ENCODE measurements around the gene GNB4. TPM values are rescaled to one million over a fixed set of nuclear protein-coding genes. Genes with fewer than 3 reads are reported as not detected.

GNB4 gene
- total and polyA plus RNA-seq, 8 donors, result 0.97 to 14.3 (median 1.6) TPM

DNA sequence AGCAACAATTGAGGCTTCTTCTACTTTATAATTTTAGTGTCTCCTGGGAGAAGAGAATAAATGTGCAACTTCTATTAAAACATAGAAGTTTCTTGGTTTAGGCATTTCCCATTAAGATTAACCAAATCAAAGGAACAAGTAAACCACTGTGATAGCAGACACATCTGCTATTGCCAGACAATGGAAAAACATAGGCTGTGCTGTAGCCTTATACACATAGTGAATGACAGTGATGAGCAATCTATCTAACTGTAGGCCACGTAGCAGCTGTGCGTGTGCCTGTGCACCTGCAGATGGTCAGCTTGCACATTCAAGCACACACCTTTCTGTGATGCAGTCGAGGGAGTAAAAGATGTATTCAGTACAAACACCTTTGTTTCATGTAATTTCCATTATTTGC, 32.7 kb downstream of the GNB4 start:
- 75 to 77% methylated on average over 3 of the region's 3 CpGs for WGBS, 2 donors
- no peaks in the 10 kb centered on the region for H3K36me3 ChIP-seq
- H3K9me3 ChIP-seq, result no peaks in the 10 kb centered on the region
- H3K4me1 ChIP-seq, result no peaks in the 10 kb centered on the region
- no peak for ATAC-seq
- no peak for DNase-seq
- intact Hi-C loops (cut with DNase I), result no loop called here
- H3K27ac ChIP-seq, result no peak overlapping the region
- H3K4me3 ChIP-seq, result no peak overlapping the region
- H3K27me3 ChIP-seq, result no peaks in the 10 kb centered on the region
- FAIRE-seq, result no peak
- TF ChIP-seq, protein P1, sequence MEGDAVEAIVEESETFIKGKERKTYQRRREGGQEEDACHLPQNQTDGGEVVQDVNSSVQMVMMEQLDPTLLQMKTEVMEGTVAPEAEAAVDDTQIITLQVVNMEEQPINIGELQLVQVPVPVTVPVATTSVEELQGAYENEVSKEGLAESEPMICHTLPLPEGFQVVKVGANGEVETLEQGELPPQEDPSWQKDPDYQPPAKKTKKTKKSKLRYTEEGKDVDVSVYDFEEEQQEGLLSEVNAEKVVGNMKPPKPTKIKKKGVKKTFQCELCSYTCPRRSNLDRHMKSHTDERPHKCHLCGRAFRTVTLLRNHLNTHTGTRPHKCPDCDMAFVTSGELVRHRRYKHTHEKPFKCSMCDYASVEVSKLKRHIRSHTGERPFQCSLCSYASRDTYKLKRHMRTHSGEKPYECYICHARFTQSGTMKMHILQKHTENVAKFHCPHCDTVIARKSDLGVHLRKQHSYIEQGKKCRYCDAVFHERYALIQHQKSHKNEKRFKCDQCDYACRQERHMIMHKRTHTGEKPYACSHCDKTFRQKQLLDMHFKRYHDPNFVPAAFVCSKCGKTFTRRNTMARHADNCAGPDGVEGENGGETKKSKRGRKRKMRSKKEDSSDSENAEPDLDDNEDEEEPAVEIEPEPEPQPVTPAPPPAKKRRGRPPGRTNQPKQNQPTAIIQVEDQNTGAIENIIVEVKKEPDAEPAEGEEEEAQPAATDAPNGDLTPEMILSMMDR (IDR thresholded peaks at IDR 0.05), result no peak

DNA sequence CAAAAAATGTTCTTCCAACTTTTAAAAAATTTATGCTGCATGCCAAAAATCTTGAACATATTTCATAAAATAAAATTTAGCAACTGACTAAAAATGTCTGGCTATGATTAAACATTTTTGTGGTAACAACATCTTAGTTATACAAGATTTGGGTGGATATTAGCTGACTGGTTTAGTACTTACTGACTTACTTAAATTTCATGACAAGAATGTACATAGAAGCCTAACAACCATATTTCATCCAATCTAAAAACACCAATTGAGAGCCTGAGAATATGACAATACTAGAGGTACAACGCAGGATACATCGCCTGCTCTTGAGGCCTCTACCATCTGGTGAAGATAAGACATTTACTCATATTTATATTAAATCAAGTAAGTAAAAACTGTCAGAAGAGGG, 34.6 kb downstream of the GNB4 start:
- no peaks in the 10 kb centered on the region for H3K9me3 ChIP-seq

DNA sequence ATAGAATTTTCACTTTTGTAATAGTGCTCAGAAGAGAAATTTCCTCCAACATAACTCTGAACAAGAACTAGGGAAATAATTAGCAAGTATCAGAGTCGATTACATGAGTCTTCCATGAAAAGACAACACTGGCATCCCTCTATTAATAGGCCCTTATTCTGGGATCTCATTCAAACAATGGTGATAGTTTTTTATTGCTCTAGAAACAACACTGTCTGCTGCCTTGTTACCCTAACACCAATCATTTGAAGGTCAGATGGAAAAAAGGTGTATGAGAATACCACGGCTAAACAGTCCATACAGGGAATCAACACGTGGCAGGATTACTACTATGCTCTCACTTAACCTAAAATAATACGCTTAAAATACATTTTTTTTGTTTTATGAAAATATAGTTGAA, 35.9 kb downstream of the GNB4 start:
- Histone ChIP-seq H3K36me3 (no peaks in the 10 kb centered on the region), H3K27ac (no peak overlapping the region), H3K4me3 (no peak overlapping the region), H3K27me3 (no peaks in the 10 kb centered on the region), H3K4me1 (no peaks in the 10 kb centered on the region), H3K9me3 (no peaks in the 10 kb centered on the region)
- no peak for DNase-seq
- no peak for ATAC-seq
- no peak for FAIRE-seq
- 87 to 91% methylated on average over 4 of the region's 4 CpGs for WGBS, 2 donors
- intact Hi-C loops (cut with DNase I), result no loop called here
- TF ChIP-seq, protein P1 (IDR thresholded peaks at IDR 0.05), result no peak

More for the DNA sequence above, 34.6 kb downstream of the GNB4 start:
- no peak overlapping the region for H3K27ac ChIP-seq
- FAIRE-seq (no peak), ATAC-seq (no peak), DNase-seq (no peak)
- intact Hi-C loops (cut with DNase I), result no loop called here
- TF ChIP-seq, protein P1 (IDR thresholded peaks at IDR 0.05), result no peak
- no peaks in the 10 kb centered on the region for H3K27me3 ChIP-seq
- 94 to 97% methylated on average over 2 of the region's 2 CpGs for WGBS, 2 donors
- no peaks in the 10 kb centered on the region for H3K36me3 ChIP-seq
- no peaks in the 10 kb centered on the region for H3K4me1 ChIP-seq
- no peak overlapping the region for H3K4me3 ChIP-seq

DNA sequence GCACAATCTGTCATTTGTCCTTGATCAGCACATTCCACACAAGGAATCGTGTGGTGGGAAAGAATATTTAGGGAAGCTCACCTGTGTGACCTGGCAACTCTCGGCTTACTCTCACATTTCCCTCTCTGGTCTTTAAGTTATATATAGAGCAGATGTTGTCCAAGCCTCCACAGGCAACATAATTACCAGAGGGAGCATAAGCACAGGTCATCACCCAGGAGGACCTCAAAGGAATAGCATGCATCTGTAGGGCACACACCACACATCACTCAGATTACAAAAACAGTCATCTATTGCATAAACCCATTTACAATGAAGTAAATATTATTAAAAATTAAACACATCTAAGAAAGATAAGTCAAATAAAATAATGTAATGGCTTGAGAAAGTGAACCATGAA, 36.5 kb downstream of the GNB4 start:
- WGBS, 2 donors, result 60 to 70% methylated on average over 2 of the region's 2 CpGs

DNA sequence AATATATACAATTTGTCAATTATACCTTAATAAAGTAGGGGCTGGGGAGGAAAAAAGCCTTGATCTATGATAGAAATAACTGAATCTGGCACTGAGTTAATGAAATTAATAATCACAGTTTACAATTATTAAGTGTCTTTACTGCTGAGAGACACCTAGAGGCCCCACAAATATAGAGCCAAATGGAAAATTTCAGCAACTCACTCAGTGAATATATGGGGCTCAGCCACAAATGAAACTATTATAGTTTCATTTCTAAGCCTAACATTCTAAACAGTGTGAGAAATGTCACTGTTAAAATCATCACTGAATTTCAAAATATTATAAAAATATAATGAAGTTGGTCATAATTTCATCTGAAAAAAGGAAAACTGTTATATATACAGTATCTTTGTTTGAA, 40.3 kb downstream of the GNB4 start:
- DNase-seq, result no peak
- ATAC-seq, result no peak
- no peak for FAIRE-seq
- Histone ChIP-seq H3K36me3 (no peaks in the 10 kb centered on the region), H3K4me3 (no peak overlapping the region), H3K9me3 (no peaks in the 10 kb centered on the region), H3K27me3 (no peaks in the 10 kb centered on the region), H3K27ac (no peak overlapping the region), H3K4me1 (no peaks in the 10 kb centered on the region)
- intact Hi-C loops (cut with DNase I), result no loop called here
- TF ChIP-seq, protein P1 (IDR thresholded peaks at IDR 0.05), result no peak

More for the DNA sequence above, 36.5 kb downstream of the GNB4 start:
- TF ChIP-seq, protein P1 (IDR thresholded peaks at IDR 0.05), result no peak
- H3K27ac ChIP-seq, result no peak overlapping the region
- H3K4me1 ChIP-seq, result no peaks in the 10 kb centered on the region
- no peaks in the 10 kb centered on the region for H3K9me3 ChIP-seq
- H3K27me3 ChIP-seq, result no peaks in the 10 kb centered on the region
- H3K36me3 ChIP-seq, result no peaks in the 10 kb centered on the region
- H3K4me3 ChIP-seq, result no peak overlapping the region
- intact Hi-C loops (cut with DNase I), result no loop called here
- ATAC-seq (no peak), DNase-seq (no peak), FAIRE-seq (no peak)
